Sigmoid colon (tissue), 3 donors: ENCODE data around the gene GSTCD.

ENCODE experiments used
- CTCF ChIP-seq, 4 experiments: fragments of 450-650 bp in 3 of 4; fragments of 200-600 bp in 1 of 4; IDR thresholded peaks; one replicate each; pipeline ENCODE4 v1.5.1; 2016 to 2019; ENCODE audit warnings: antibody characterized with exemption in 4 of 4, mild to moderate bottlenecking in 3 of 4, moderate library complexity in 2 of 4
- POLR2A ChIP-seq, 2 donors: fragments of 450-650 bp; IDR thresholded peaks; one replicate each; pipeline ENCODE4 v1.6.1; 2016; ENCODE audit warnings: antibody characterized with exemption in 2 of 2, mild to moderate bottlenecking in 2 of 2, moderate library complexity in 2 of 2

DNA sequence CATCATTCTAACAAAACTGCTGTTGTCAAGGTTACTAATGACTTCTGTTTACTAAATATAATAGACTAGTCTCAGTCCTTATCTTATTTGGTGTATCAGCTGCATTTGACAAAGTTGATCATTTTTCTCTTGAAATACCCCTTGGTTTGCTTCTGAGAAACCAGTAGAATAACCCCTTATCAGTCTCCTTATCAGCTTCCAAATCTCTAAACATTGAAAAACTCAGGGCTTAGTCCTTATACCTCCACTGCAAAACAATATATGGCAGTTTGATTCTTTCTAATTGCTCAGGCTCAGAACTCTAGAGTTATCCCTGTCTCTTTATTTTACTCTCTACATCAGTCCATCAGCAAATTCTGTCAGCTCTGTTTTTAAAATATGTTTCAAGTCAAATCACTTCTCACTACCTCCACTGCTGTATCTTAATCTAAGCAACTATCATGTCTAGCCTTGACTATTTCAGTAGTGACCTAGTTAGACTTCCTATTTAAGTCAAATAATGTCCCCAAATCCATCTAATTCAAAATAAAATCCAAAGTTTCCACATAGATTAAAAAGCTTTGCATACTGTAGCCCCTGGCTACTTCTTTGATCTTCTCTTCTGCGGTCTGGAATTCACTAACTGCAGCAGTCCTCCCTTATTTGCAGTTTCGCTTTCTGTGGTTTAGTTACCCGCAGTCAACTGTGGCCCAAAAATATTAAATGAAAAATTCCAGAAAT is 99.6 kb downstream of the GSTCD start:
- no peak for TF ChIP-seq CTCF (IDR thresholded peaks at IDR 0.05)
- TF ChIP-seq POLR2A (IDR thresholded peaks at IDR 0.05), result no peak
